Measurements from ENCODE around the gene TMEM109.
"Not testable (repeated sequence)": the region's sequence is repeated elsewhere in the genome, so short reads cannot be mapped to it uniquely, and the experiment has no call there.

The TMEM109 gene

GRCh38 chr11:60906132-60906972 lies 7.6 kb upstream of the TMEM109 start, which contains the start of gene PRPF19:
TSS of gene PRPF19 (minus strand) at chr11:60906585. CDS start at chr11:60906382, 203 bp downstream.
- TF ChIP-seq GABPA (IDR thresholded peaks at IDR 0.05; ENCODE audit: low read depth), result peak; percentile 80
- TF ChIP-seq, protein P1, sequence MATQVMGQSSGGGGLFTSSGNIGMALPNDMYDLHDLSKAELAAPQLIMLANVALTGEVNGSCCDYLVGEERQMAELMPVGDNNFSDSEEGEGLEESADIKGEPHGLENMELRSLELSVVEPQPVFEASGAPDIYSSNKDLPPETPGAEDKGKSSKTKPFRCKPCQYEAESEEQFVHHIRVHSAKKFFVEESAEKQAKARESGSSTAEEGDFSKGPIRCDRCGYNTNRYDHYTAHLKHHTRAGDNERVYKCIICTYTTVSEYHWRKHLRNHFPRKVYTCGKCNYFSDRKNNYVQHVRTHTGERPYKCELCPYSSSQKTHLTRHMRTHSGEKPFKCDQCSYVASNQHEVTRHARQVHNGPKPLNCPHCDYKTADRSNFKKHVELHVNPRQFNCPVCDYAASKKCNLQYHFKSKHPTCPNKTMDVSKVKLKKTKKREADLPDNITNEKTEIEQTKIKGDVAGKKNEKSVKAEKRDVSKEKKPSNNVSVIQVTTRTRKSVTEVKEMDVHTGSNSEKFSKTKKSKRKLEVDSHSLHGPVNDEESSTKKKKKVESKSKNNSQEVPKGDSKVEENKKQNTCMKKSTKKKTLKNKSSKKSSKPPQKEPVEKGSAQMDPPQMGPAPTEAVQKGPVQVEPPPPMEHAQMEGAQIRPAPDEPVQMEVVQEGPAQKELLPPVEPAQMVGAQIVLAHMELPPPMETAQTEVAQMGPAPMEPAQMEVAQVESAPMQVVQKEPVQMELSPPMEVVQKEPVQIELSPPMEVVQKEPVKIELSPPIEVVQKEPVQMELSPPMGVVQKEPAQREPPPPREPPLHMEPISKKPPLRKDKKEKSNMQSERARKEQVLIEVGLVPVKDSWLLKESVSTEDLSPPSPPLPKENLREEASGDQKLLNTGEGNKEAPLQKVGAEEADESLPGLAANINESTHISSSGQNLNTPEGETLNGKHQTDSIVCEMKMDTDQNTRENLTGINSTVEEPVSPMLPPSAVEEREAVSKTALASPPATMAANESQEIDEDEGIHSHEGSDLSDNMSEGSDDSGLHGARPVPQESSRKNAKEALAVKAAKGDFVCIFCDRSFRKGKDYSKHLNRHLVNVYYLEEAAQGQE (IDR thresholded peaks at IDR 0.05; ENCODE audit: insufficient replicate concordance, low read depth), result peak; percentile 66
- no peak for TF ChIP-seq SPI1 (IDR thresholded peaks at IDR 0.05; ENCODE audit: borderline replicate concordance, low read depth)
- peak; percentile 91 for TF ChIP-seq POLR2AphosphoS5 (IDR thresholded peaks at IDR 0.05; ENCODE audit: low read depth)
- Histone ChIP-seq H3K27ac (replicated peaks) (peak within 1 kb of the TSS; percentile 96), H3K4me3 (replicated peaks; ENCODE audit: insufficient read depth, low read length) (peak within 1 kb of the TSS; percentile 72), H3K27me3 (ENCODE audit: insufficient read depth, poor library complexity, severe bottlenecking) (no peaks in the 10 kb centered on the region)
- peak; percentile 91 to 98 for DNase-seq (ENCODE audit: low read depth in 1 of 2, low spot score in 1 of 2)

DNA sequence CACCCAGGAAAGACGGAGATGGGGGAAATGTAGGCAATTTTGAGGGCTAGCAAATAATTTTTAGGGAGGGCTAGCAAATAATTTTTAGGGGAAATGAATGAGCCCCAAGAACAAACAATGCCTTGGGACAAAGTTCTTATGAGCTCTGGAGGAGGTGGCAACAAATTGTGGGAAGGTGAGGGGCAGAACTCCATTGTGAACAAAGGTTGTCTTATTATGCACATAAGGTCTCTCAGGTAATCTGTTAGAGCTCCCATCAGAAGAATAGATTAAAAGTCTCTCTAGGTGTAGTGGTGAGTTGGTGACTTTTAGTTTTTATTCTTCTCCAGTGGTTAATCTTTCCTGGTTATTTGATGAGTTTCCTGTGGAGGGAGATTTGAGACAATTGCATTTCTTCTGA lies 5.2 kb upstream of the TMEM109 start:
- Histone ChIP-seq H3K27me3 (ENCODE audit: insufficient read depth, poor library complexity, severe bottlenecking) (no peaks in the 10 kb centered on the region), H3K27ac (replicated peaks) (no peak overlapping the region), H3K4me3 (replicated peaks; ENCODE audit: insufficient read depth, low read length) (no peak overlapping the region)
- TF ChIP-seq, protein P1 (IDR thresholded peaks at IDR 0.05; ENCODE audit: insufficient replicate concordance, low read depth), result no peak
- TF ChIP-seq GABPA (IDR thresholded peaks at IDR 0.05; ENCODE audit: low read depth) (no peak), POLR2AphosphoS5 (IDR thresholded peaks at IDR 0.05; ENCODE audit: low read depth) (no peak), SPI1 (IDR thresholded peaks at IDR 0.05; ENCODE audit: borderline replicate concordance, low read depth) (no peak)
- TF ChIP-seq, protein P2, sequence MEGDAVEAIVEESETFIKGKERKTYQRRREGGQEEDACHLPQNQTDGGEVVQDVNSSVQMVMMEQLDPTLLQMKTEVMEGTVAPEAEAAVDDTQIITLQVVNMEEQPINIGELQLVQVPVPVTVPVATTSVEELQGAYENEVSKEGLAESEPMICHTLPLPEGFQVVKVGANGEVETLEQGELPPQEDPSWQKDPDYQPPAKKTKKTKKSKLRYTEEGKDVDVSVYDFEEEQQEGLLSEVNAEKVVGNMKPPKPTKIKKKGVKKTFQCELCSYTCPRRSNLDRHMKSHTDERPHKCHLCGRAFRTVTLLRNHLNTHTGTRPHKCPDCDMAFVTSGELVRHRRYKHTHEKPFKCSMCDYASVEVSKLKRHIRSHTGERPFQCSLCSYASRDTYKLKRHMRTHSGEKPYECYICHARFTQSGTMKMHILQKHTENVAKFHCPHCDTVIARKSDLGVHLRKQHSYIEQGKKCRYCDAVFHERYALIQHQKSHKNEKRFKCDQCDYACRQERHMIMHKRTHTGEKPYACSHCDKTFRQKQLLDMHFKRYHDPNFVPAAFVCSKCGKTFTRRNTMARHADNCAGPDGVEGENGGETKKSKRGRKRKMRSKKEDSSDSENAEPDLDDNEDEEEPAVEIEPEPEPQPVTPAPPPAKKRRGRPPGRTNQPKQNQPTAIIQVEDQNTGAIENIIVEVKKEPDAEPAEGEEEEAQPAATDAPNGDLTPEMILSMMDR (IDR thresholded peaks at IDR 0.05; ENCODE audit: insufficient read depth, low read length), result no peak
- DNase-seq (ENCODE audit: low read depth in 1 of 2, low spot score in 1 of 2), result no peak

GRCh38 chr11:60909680-60910280 lies 4.2 kb upstream of the TMEM109 start:
- not testable (repeated sequence) for DNase-seq (ENCODE audit: low read depth in 1 of 2, low spot score in 1 of 2); H3K27me3 ChIP-seq (ENCODE audit: insufficient read depth, poor library complexity, severe bottlenecking); H3K4me3 ChIP-seq (replicated peaks; ENCODE audit: insufficient read depth, low read length); H3K27ac ChIP-seq (replicated peaks)

DNA sequence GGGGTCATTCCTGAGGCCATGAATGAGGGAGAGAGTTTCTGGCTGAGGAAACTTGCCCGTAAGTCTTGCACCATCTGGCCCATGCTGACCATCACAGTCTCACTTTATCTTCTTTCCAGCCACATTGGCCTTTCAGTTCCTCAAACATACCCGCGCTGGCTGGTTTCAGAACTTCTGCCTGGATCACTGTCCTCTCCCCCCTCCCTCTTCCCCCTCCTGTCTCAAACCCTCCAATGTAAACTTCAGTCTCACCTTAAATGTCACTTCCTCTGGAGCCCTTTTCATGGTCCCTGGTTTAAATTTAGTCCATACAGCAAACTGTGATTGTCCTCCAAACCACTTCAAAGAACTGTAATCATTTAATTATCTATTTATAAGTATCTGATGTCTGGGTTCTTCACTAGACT lies 3.7 kb upstream of the TMEM109 start:
- TF ChIP-seq SPI1 (IDR thresholded peaks at IDR 0.05; ENCODE audit: borderline replicate concordance, low read depth) (peak; percentile 63), POLR2AphosphoS5 (IDR thresholded peaks at IDR 0.05; ENCODE audit: low read depth) (no peak), GABPA (IDR thresholded peaks at IDR 0.05; ENCODE audit: low read depth) (no peak)
- TF ChIP-seq, protein P2 (IDR thresholded peaks at IDR 0.05; ENCODE audit: insufficient read depth, low read length), result no peak
- TF ChIP-seq, protein P1 (IDR thresholded peaks at IDR 0.05; ENCODE audit: insufficient replicate concordance, low read depth), result no peak
- DNase-seq (ENCODE audit: low read depth in 1 of 2, low spot score in 1 of 2), result peak; percentile 40 to 75
- no peak overlapping the region for H3K27ac ChIP-seq (replicated peaks)
- H3K4me3 ChIP-seq (replicated peaks; ENCODE audit: insufficient read depth, low read length), result no peak overlapping the region
- no peaks in the 10 kb centered on the region for H3K27me3 ChIP-seq (ENCODE audit: insufficient read depth, poor library complexity, severe bottlenecking)
